ENCODE results near the gene SHKBP1.

DNA sequence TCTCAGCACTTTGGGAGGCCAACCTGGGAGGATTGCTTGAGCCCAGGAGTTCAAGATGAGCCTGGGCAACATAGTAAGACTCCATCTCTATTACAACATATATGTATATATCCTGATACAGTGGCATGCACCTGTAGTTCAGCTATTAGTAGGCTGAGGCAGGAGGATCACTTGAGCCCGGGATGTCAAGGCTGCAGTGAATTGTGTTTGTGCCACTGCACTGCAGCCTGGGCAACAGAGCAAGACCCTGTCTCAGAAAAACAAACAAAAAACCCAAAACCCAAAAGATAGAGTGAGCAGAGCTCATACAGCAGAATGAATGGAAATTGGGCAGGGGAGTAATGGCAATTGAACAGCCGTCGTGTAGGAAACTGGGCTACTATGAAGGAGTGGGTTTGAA lies 17.3 kb upstream of the SHKBP1 start:
- TF ChIP-seq, protein P1, sequence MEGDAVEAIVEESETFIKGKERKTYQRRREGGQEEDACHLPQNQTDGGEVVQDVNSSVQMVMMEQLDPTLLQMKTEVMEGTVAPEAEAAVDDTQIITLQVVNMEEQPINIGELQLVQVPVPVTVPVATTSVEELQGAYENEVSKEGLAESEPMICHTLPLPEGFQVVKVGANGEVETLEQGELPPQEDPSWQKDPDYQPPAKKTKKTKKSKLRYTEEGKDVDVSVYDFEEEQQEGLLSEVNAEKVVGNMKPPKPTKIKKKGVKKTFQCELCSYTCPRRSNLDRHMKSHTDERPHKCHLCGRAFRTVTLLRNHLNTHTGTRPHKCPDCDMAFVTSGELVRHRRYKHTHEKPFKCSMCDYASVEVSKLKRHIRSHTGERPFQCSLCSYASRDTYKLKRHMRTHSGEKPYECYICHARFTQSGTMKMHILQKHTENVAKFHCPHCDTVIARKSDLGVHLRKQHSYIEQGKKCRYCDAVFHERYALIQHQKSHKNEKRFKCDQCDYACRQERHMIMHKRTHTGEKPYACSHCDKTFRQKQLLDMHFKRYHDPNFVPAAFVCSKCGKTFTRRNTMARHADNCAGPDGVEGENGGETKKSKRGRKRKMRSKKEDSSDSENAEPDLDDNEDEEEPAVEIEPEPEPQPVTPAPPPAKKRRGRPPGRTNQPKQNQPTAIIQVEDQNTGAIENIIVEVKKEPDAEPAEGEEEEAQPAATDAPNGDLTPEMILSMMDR (IDR thresholded peaks at IDR 0.05; ENCODE audit: borderline replicate concordance, extremely low read depth, low read length, poor library complexity, severe bottlenecking), result no peak
- TF ChIP-seq EZH2 (IDR thresholded peaks at IDR 0.05; ENCODE audit: borderline replicate concordance, low read depth, low read length, severe bottlenecking), result no peak

Measured in DND-41 (cell line).